GM18507 (cell line): ENCODE results near the gene RGS12.

Experiments
- DNase-seq: peaks from one replicate; pipeline ENCODE4 v3.0.0; 2011; ENCODE audit warnings: low read depth; ENCODE audit not compliant: insufficient read length; ENCODE audit errors: extremely low spot score
- FAIRE-seq: peaks from 2 replicates; lab custom pipeline; 2011; peaks lifted over from hg19 to GRCh38; lab: Jason Lieb, UNC

RGS12 gene, protein sequence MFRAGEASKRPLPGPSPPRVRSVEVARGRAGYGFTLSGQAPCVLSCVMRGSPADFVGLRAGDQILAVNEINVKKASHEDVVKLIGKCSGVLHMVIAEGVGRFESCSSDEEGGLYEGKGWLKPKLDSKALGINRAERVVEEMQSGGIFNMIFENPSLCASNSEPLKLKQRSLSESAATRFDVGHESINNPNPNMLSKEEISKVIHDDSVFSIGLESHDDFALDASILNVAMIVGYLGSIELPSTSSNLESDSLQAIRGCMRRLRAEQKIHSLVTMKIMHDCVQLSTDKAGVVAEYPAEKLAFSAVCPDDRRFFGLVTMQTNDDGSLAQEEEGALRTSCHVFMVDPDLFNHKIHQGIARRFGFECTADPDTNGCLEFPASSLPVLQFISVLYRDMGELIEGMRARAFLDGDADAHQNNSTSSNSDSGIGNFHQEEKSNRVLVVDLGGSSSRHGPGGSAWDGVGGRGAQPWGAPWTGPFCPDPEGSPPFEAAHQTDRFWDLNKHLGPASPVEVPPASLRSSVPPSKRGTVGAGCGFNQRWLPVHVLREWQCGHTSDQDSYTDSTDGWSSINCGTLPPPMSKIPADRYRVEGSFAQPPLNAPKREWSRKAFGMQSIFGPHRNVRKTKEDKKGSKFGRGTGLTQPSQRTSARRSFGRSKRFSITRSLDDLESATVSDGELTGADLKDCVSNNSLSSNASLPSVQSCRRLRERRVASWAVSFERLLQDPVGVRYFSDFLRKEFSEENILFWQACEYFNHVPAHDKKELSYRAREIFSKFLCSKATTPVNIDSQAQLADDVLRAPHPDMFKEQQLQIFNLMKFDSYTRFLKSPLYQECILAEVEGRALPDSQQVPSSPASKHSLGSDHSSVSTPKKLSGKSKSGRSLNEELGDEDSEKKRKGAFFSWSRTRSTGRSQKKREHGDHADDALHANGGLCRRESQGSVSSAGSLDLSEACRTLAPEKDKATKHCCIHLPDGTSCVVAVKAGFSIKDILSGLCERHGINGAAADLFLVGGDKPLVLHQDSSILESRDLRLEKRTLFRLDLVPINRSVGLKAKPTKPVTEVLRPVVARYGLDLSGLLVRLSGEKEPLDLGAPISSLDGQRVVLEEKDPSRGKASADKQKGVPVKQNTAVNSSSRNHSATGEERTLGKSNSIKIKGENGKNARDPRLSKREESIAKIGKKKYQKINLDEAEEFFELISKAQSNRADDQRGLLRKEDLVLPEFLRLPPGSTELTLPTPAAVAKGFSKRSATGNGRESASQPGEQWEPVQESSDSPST (N-terminal part only)

GRCh38 chr4:3292571-3293400, at the start of gene RGS12:
Gene RGS12 (plus strand): TSS chr4:3293021. CDS start chr4:3316171, 23,150 bp downstream.
- peak; percentile 64 for FAIRE-seq

GRCh38 chr4:3243136-3243780, 49.6 kb upstream of the RGS12 start:
- no peak for FAIRE-seq
- no peak for DNase-seq

More at GRCh38 chr4:3292571-3293400, at the start of gene RGS12:
- peak; percentile 97 for DNase-seq

- DNase-seq (no peak), FAIRE-seq (no peak)
These were observed 48.8 kb upstream of the RGS12 start for GRCh38 chr4:3244002-3244401.

GRCh38 chr4:3244747-3245146, 48.1 kb upstream of the RGS12 start:
- DNase-seq (no peak), FAIRE-seq (no peak)

DNA sequence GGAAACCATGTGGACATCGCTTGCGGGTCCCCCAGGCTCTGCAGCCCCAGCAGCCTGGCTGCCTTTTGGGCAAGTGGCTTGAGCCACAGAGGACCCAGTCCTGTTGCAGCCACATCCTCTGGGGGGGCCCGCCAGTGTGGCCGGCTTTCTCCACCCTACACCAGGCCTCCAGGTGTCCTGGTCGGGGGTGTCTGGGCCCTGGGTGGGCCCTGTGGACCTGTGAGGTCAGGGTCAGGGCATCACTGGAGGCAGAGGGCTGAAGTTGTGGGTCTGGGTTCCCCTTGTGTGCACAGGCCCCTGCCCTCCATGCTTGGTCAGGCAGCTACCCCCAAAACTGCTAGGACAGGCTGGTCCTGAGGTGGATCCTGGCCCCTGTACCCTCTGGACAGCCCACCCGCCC, 47.1 kb upstream of the RGS12 start:
- no peak for FAIRE-seq
- no peak for DNase-seq

GRCh38 chr4:3246458-3247398, 46.1 kb upstream of the RGS12 start:
- no peak for DNase-seq
- no peak for FAIRE-seq

GRCh38 chr4:3247399-3248177, 45.2 kb upstream of the RGS12 start:
- FAIRE-seq, result no peak
- no peak for DNase-seq

DNA sequence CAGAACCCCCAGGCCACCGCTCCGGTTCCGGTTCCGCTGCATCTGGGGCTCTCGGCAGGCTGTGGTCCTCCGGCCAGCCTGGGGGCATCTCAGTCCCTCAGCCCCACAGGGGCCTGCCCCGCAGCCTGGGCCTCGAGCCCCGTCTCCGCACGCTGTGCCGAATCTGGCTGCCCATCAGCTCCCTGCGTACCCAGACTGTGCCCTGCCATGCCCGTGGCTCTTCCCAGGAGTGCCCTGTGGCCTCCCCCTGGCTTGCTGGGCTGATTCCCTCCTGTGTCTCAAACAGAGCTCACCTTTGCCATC, 44.7 kb upstream of the RGS12 start:
- DNase-seq (no peak), FAIRE-seq (no peak)

GRCh38 chr4:3248811-3249661, 43.8 kb upstream of the RGS12 start, which contains the start of gene MSANTD1:
Gene MSANTD1 (plus strand): TSS chr4:3249159. CDS start chr4:3249223, 64 bp downstream.
- FAIRE-seq, result no peak
- DNase-seq, result no peak

DNA sequence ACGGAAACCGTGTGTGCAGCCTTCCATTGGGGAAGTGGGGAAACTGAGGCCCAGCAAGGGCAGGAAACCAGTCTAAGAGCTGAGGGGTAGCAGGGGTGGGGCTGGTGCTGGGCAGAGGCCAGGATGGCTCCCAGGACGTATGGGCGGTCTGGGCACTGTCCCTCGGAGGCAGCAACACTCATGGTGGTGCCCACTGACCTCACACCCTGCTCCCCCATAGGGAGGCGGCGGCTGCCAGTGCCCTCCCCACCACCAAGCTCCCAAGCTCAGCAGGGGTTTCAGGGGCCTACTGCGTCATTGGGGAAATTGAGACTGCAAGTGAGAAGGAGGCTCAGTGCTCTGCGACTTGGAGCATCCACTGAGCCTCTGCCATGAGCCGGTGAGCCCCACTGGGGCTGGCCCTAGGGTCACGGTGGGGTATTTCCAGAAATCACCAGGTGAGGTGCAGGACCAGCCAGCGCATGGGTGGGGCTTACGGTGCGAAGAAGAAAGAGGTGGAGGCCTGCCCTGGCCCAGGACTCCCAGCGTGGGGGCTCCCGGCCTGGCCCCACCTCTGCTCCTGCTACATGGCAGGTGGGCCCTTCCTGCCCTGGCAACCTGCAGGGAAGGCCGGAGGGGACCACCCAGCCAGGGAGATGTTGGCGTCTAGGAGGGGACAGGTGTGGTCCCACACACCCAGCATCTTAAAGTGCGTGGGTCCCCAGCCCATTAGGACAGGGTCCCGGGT, 42.9 kb upstream of the RGS12 start:
- no peak for FAIRE-seq
- DNase-seq, result no peak

- FAIRE-seq (no peak), DNase-seq (no peak)
These were observed 42.3 kb upstream of the RGS12 start for GRCh38 chr4:3250438-3250955.

- FAIRE-seq (no peak), DNase-seq (no peak)
These were observed 41.7 kb upstream of the RGS12 start for GRCh38 chr4:3250956-3251690.

GRCh38 chr4:3251691-3252479, 40.9 kb upstream of the RGS12 start:
- FAIRE-seq, result no peak

DNA sequence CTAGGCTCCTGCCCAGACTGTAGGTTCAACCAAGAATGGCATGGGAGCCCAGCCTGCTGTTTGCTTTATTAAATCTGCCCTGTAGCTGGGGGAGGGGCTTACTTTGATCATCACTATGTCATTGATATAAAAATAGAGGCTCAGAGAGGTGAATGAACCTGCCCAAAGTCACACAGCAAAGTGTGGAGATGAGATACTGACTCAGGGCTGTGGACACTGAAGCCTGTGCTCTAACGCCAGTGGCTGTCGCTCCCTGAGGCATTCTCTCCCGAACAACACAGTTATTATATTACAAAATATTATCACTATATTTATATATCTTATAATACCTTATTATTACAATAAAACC, 40.4 kb upstream of the RGS12 start:
- FAIRE-seq (no peak), DNase-seq (no peak)

More at GRCh38 chr4:3251691-3252479, 40.9 kb upstream of the RGS12 start:
- DNase-seq, result no peak
